Trophoblast cell (in vitro differentiated cells and primary cell): ENCODE measurements around the gene SFI1. TPM values are rescaled to one million over a fixed set of nuclear protein-coding genes. Genes with fewer than 3 reads are reported as not detected.

Experiments used
- DNase-seq, 2 donors: peaks; one replicate each; pipeline ENCODE4 v3.0.0-alpha.2; 2016
- H2AFZ ChIP-seq: 2 replicates; pipeline ENCODE4 v1.6.1; 2013; ENCODE audit warnings: low read length, moderate library complexity, mild to moderate bottlenecking; ENCODE audit not compliant: insufficient read depth, poor library complexity
- H2AK5ac ChIP-seq: 2 replicates; pipeline ENCODE4 v1.6.1; 2013; ENCODE audit warnings: mild to moderate bottlenecking, low read length
- H2BK120ac ChIP-seq: 2 replicates; pipeline ENCODE4 v1.6.1; 2013; ENCODE audit warnings: low read length, mild to moderate bottlenecking, moderate library complexity; ENCODE audit not compliant: insufficient read depth, poor library complexity
- H2BK12ac ChIP-seq: 2 replicates; pipeline ENCODE4 v1.6.1; 2013; ENCODE audit warnings: mild to moderate bottlenecking, low read length, moderate library complexity
- H2BK5ac ChIP-seq: 2 replicates; pipeline ENCODE4 v1.6.1; 2013; ENCODE audit warnings: low read length, low read depth, moderate library complexity, mild to moderate bottlenecking; ENCODE audit not compliant: poor library complexity
- H3K14ac ChIP-seq: 2 replicates; pipeline ENCODE4 v1.6.1; 2013; ENCODE audit warnings: mild to moderate bottlenecking, low read length
- H3K18ac ChIP-seq: 2 replicates; pipeline ENCODE4 v1.6.1; 2013; ENCODE audit warnings: mild to moderate bottlenecking, low read length
- H3K23ac ChIP-seq: 2 replicates; pipeline ENCODE4 v1.6.1; 2013; ENCODE audit warnings: low read length
- H3K27ac ChIP-seq: 2 replicates; pipeline ENCODE4 v1.5.1; 2013; ENCODE audit warnings: low read depth, mild to moderate bottlenecking, inconsistent platforms, low read length, moderate library complexity
- H3K27me3 ChIP-seq: 2 replicates; pipeline ENCODE4 v1.6.1; 2013; ENCODE audit warnings: inconsistent platforms, mild to moderate bottlenecking, low read length, moderate library complexity; ENCODE audit not compliant: insufficient read depth
- H3K36me3 ChIP-seq, 2 experiments: 1 replicate in 1 of 2; 2 replicates in 1 of 2; pipeline ENCODE4 v1.6.1; 2013; ENCODE audit warnings: low read length in 2 of 2, mild to moderate bottlenecking in 2 of 2, moderate library complexity in 1 of 2; ENCODE audit not compliant: insufficient read depth in 2 of 2, control insufficient read depth in 1 of 2
- H3K4ac ChIP-seq: 2 replicates; pipeline ENCODE4 v1.6.1; 2013; ENCODE audit warnings: low read depth, mild to moderate bottlenecking, low read length, moderate library complexity
- H3K4me1 ChIP-seq, 2 experiments: 1 replicate in 1 of 2; 2 replicates in 1 of 2; pipeline ENCODE4 v1.6.1; 2013; ENCODE audit warnings: low read length in 2 of 2, mild to moderate bottlenecking in 2 of 2, moderate library complexity in 1 of 2; ENCODE audit not compliant: insufficient read depth in 2 of 2, control insufficient read depth in 1 of 2
- H3K4me2 ChIP-seq: 2 replicates; pipeline ENCODE4 v1.6.1; 2013; ENCODE audit warnings: inconsistent platforms, mild to moderate bottlenecking, low read length, moderate library complexity
- H3K4me3 ChIP-seq: 2 replicates; pipeline ENCODE4 v1.5.1; 2013; ENCODE audit warnings: mild to moderate bottlenecking, low read depth, low read length, inconsistent platforms
- H3K79me1 ChIP-seq: one replicate; pipeline ENCODE4 v1.6.1; 2013; ENCODE audit warnings: low read length
- H3K79me2 ChIP-seq: 2 replicates; pipeline ENCODE4 v1.6.1; 2013; ENCODE audit warnings: low read length, mild to moderate bottlenecking; ENCODE audit not compliant: control insufficient read depth, insufficient read depth, poor library complexity
- H3K9ac ChIP-seq: 2 replicates; pipeline ENCODE4 v1.6.1; 2013; ENCODE audit warnings: mild to moderate bottlenecking, low read length
- H3K9me3 ChIP-seq: 2 replicates; pipeline ENCODE4 v1.6.1; 2013; ENCODE audit warnings: low read depth, mild to moderate bottlenecking, control low read depth, inconsistent platforms, low read length; ENCODE audit not compliant: insufficient read depth
- H4K12ac ChIP-seq: 2 replicates; pipeline ENCODE4 v1.6.1; 2013; ENCODE audit warnings: low read depth, mild to moderate bottlenecking, low read length, moderate library complexity
- H4K8ac ChIP-seq: 2 replicates; pipeline ENCODE4 v1.6.1; 2013; ENCODE audit warnings: low read depth, mild to moderate bottlenecking, low read length, moderate library complexity
- H4K91ac ChIP-seq: one replicate; pipeline ENCODE4 v1.6.1; 2013; ENCODE audit warnings: low read depth, mild to moderate bottlenecking, low read length, moderate library complexity
- WGBS: extraction: QIAGEN DNeasy Blood & Tissue Kit; methylation state at CpG from one replicate; pipeline ENCODE4 v1.1.7; 2013; ENCODE audit warnings: missing lambda C conversion rate; ENCODE audit not compliant: insufficient read length, insufficient coverage; ENCODE audit errors: extremely low coverage; 5-methylcytosine and 5-hydroxymethylcytosine counted together
- polyA plus RNA-seq: library from polyadenylated mRNA; stranded (reverse); fragments of 200-250 nt; gene quantifications from 2 replicates; pipeline ENCODE4 v1.2.3, GENCODE V29; 2013

SFI1 gene
- 5.6 and 5.9 TPM in 2 replicates for polyA plus RNA-seq

GRCh38 chr22:31496007-31496734, at the start of gene SFI1:
SFI1 (plus strand) TSS chr22:31496536; CDS start chr22:31508285, 11,749 bp downstream.
- peak within 1 kb of the TSS; percentile 39 for H4K91ac ChIP-seq
- H3K36me3 ChIP-seq: no peaks in the 10 kb centered on the region
- H3K23ac ChIP-seq: no peak within 1 kb of the TSS
- peak within 1 kb of the TSS; percentile 18 for H2AK5ac ChIP-seq
- no CpG with 5 or more reads among the region's 70 CpGs for WGBS
- peak; percentile 62 to 83 for DNase-seq
- H3K27ac ChIP-seq: no peak within 1 kb of the TSS
- H2BK12ac ChIP-seq: no peak within 1 kb of the TSS
- H3K14ac ChIP-seq: peak within 1 kb of the TSS; percentile 12
- H4K8ac ChIP-seq: peak within 1 kb of the TSS; percentile 77
- H3K4me3 ChIP-seq: peak within 1 kb of the TSS; percentile 75
- no peaks in the 10 kb centered on the region for H3K9me3 ChIP-seq
- H2BK120ac ChIP-seq: peak within 1 kb of the TSS; percentile 7
- H3K18ac ChIP-seq: peak within 1 kb of the TSS; percentile 27
- peak within 1 kb of the TSS; percentile 6 for H3K4ac ChIP-seq
- H2BK5ac ChIP-seq: peak within 1 kb of the TSS; percentile 6
- peaks cover 2% of the 10 kb centered on the region for H3K79me1 ChIP-seq
- H3K4me2 ChIP-seq: peak within 1 kb of the TSS; percentile 88
- peaks cover 0 to 2% of the 10 kb centered on the region in 2 experiments for H3K4me1 ChIP-seq
- H3K79me2 ChIP-seq: no peaks in the 10 kb centered on the region
- H3K27me3 ChIP-seq: no peaks in the 10 kb centered on the region
- H4K12ac ChIP-seq: peak within 1 kb of the TSS; percentile 57
- H3K9ac ChIP-seq: peak within 1 kb of the TSS; percentile 14
- peak within 1 kb of the TSS; percentile 85 for H2AFZ ChIP-seq

GRCh38 chr22:31446767-31447166, 49.6 kb upstream of the SFI1 start:
- no peak overlapping the region for H3K18ac ChIP-seq
- no peaks in the 10 kb centered on the region for H3K27me3 ChIP-seq
- no peaks in the 10 kb centered on the region for H3K4me1 ChIP-seq
- no peak overlapping the region for H4K91ac ChIP-seq
- no peak overlapping the region for H4K12ac ChIP-seq
- no peak overlapping the region for H2AFZ ChIP-seq
- no CpG with 5 or more reads among the region's 2 CpGs for WGBS
- H4K8ac ChIP-seq: no peak overlapping the region
- H3K79me1 ChIP-seq: no peaks in the 10 kb centered on the region
- no peaks in the 10 kb centered on the region for H3K9me3 ChIP-seq
- H3K14ac ChIP-seq: no peak overlapping the region
- no peak overlapping the region for H3K4ac ChIP-seq
- no peak overlapping the region for H3K9ac ChIP-seq
- no peak overlapping the region for H2AK5ac ChIP-seq
- H3K4me2 ChIP-seq: no peak overlapping the region
- H2BK120ac ChIP-seq: no peak overlapping the region
- no peak overlapping the region for H3K27ac ChIP-seq
- H3K23ac ChIP-seq: no peak overlapping the region
- H3K79me2 ChIP-seq: no peaks in the 10 kb centered on the region
- no peak overlapping the region for H2BK5ac ChIP-seq
- H2BK12ac ChIP-seq: no peak overlapping the region
- DNase-seq: no peak
- peaks cover 16 to 31% of the 10 kb centered on the region in 2 experiments for H3K36me3 ChIP-seq
- no peak overlapping the region for H3K4me3 ChIP-seq

- no peaks in the 10 kb centered on the region for H3K27me3 ChIP-seq
- H3K4ac ChIP-seq: no peak overlapping the region
Observed at GRCh38 chr22:31447337-31447736, 49.0 kb upstream of the SFI1 start.

GRCh38 chr22:31448382-31448781, 48.0 kb upstream of the SFI1 start:
- whole genome bisulfite sequencing: no CpG with 5 or more reads among the region's 2 CpGs
- no peaks in the 10 kb centered on the region for H3K4me1 ChIP-seq
- H2BK12ac ChIP-seq: no peak overlapping the region
- H3K36me3 ChIP-seq: peaks cover 17 to 21% of the 10 kb centered on the region in 2 experiments
- H3K9me3 ChIP-seq: no peaks in the 10 kb centered on the region
- no peak overlapping the region for H3K27ac ChIP-seq
- H2BK5ac ChIP-seq: no peak overlapping the region
- H3K27me3 ChIP-seq: no peaks in the 10 kb centered on the region
- H3K4me2 ChIP-seq: no peak overlapping the region
- H4K8ac ChIP-seq: no peak overlapping the region
- H3K4me3 ChIP-seq: no peak overlapping the region
- H4K12ac ChIP-seq: no peak overlapping the region
- no peak overlapping the region for H3K23ac ChIP-seq
- no peak overlapping the region for H3K9ac ChIP-seq
- H2BK120ac ChIP-seq: no peak overlapping the region
- H3K14ac ChIP-seq: no peak overlapping the region
- no peaks in the 10 kb centered on the region for H3K79me1 ChIP-seq
- no peaks in the 10 kb centered on the region for H3K79me2 ChIP-seq
- H4K91ac ChIP-seq: no peak overlapping the region
- no peak overlapping the region for H3K4ac ChIP-seq
- no peak overlapping the region for H2AK5ac ChIP-seq
- H2AFZ ChIP-seq: no peak overlapping the region
- no peak overlapping the region for H3K18ac ChIP-seq
- peak; percentile 53 to 87 for DNase-seq

More at GRCh38 chr22:31447337-31447736, 49.0 kb upstream of the SFI1 start:
- H3K4me3 ChIP-seq: no peak overlapping the region
- no peak overlapping the region for H3K18ac ChIP-seq
- DNase-seq: no peak
- no peak overlapping the region for H4K12ac ChIP-seq
- H3K4me1 ChIP-seq: no peaks in the 10 kb centered on the region
- H3K36me3 ChIP-seq: peaks cover 15 to 27% of the 10 kb centered on the region in 2 experiments
- H4K91ac ChIP-seq: no peak overlapping the region
- H2BK5ac ChIP-seq: no peak overlapping the region
- no peak overlapping the region for H3K9ac ChIP-seq
- no peaks in the 10 kb centered on the region for H3K9me3 ChIP-seq
- H2AFZ ChIP-seq: no peak overlapping the region
- no peak overlapping the region for H3K4me2 ChIP-seq
- no peaks in the 10 kb centered on the region for H3K79me2 ChIP-seq
- no CpG with 5 or more reads among the region's 3 CpGs for WGBS
- no peak overlapping the region for H2BK12ac ChIP-seq
- H3K14ac ChIP-seq: no peak overlapping the region
- no peak overlapping the region for H3K27ac ChIP-seq
- no peak overlapping the region for H3K23ac ChIP-seq
- H2BK120ac ChIP-seq: no peak overlapping the region
- no peaks in the 10 kb centered on the region for H3K79me1 ChIP-seq
- H4K8ac ChIP-seq: no peak overlapping the region
- H2AK5ac ChIP-seq: no peak overlapping the region
